Smooth muscle cell (in vitro differentiated cells): ENCODE results near the gene RASGRP3. TPM values are rescaled to one million over a fixed set of nuclear protein-coding genes. Genes with fewer than 3 reads are reported as not detected.

Source experiments
- DNase-seq: peaks from one replicate; lab custom pipeline; 2025; ENCODE audit not compliant: unreplicated experiment; lab: John Stamatoyannopoulos, UW
- H2AFZ ChIP-seq: fragments of 200-600 bp; sonication (generic); 2 replicates; pipeline ENCODE4 v1.6.0; 2016; ENCODE audit warnings: antibody characterized with exemption, low read depth, mild to moderate bottlenecking
- H3F3A ChIP-seq: fragments of 200-600 bp; sonication (generic); 2 replicates; pipeline ENCODE4 v1.6.0; 2017; ENCODE audit warnings: antibody characterized with exemption, low read depth
- H3K27ac ChIP-seq: fragments of 200-600 bp; sonication (generic); 2 replicates; pipeline ENCODE4 v1.5.1; 2016; ENCODE audit warnings: low read depth, mild to moderate bottlenecking
- H3K27me3 ChIP-seq: fragments of 200-600 bp; sonication (generic); 2 replicates; pipeline ENCODE4 v1.6.1; 2016; ENCODE audit warnings: low read depth, mild to moderate bottlenecking
- H3K36me3 ChIP-seq: fragments of 200-600 bp; sonication (generic); 2 replicates; pipeline ENCODE4 v1.5.1; 2016; ENCODE audit warnings: low read depth
- H3K4me1 ChIP-seq: fragments of 200-600 bp; sonication (generic); 2 replicates; pipeline ENCODE4 v1.5.1; 2016; ENCODE audit warnings: low read depth
- H3K4me2 ChIP-seq: fragments of 200-600 bp; sonication (generic); 2 replicates; pipeline ENCODE4 v1.6.0; 2016; ENCODE audit warnings: mild to moderate bottlenecking
- H3K4me3 ChIP-seq: fragments of 200-600 bp; sonication (generic); 2 replicates; pipeline ENCODE4 v1.5.1; 2016; ENCODE audit warnings: mild to moderate bottlenecking
- H3K79me2 ChIP-seq: fragments of 200-600 bp; sonication (generic); 2 replicates; pipeline ENCODE4 v1.6.0; 2016; ENCODE audit warnings: low read depth, mild to moderate bottlenecking
- H3K9ac ChIP-seq: fragments of 200-600 bp; sonication (generic); 2 replicates; pipeline ENCODE4 v1.6.0; 2016; ENCODE audit warnings: low read depth
- H3K9me3 ChIP-seq: fragments of 200-600 bp; sonication (generic); replicated peaks from 2 replicates; pipeline ENCODE4 v1.5.1; 2016; ENCODE audit warnings: low read depth
- H4K20me1 ChIP-seq: fragments of 200-600 bp; sonication (generic); 2 replicates; pipeline ENCODE4 v1.6.0; 2016; ENCODE audit warnings: low read depth
- CTCF ChIP-seq: fragments of 200-600 bp; sonication (generic); IDR thresholded peaks from 2 replicates; pipeline ENCODE4 v1.5.1; 2017; ENCODE audit warnings: borderline replicate concordance, mild to moderate bottlenecking, antibody characterized with exemption; ENCODE audit not compliant: insufficient read depth, poor library complexity, severe bottlenecking
- WGBS: methylation state at CpG from one replicate; pipeline ENCODE4 v1.1.7; 2016; ENCODE audit warnings: low lambda C conversion rate; 5-methylcytosine and 5-hydroxymethylcytosine counted together
- polyA plus RNA-seq: library from polyadenylated mRNA; unstranded; fragments of >200 nt; fragmentation: Nextera tagmentation; extraction: Ambion mirVana; gene quantifications from 2 replicates; pipeline ENCODE4 v1.2.1, GENCODE V29; 2016
- total RNA-seq: library from RNA; depleted of rRNA; stranded (reverse); fragments of >200 nt; gene quantifications from 2 replicates; pipeline ENCODE4 v1.2.3, GENCODE V29; 2014

RASGRP3 gene
- total and polyA plus RNA-seq, 2 experiments from 2014 or later = 0.10 to 0.31 TPM

GRCh38 chr2:33518200-33518599 lies 41.8 kb downstream of the RASGRP3 start:
- WGBS = 92% methylated on average over 2 of the region's 2 CpGs
- Histone ChIP-seq H3K27me3 (no peaks in the 10 kb centered on the region), H3K27ac (no peak overlapping the region), H3K9me3 (no peaks in the 10 kb centered on the region), H2AFZ (no peak overlapping the region), H3K79me2 (no peaks in the 10 kb centered on the region), H3K4me3 (no peak overlapping the region), H3K36me3 (no peaks in the 10 kb centered on the region), H3K4me2 (no peak overlapping the region), H3K4me1 (no peaks in the 10 kb centered on the region), H3F3A (no peaks in the 10 kb centered on the region), H3K9ac (no peak overlapping the region), H4K20me1 (no peaks in the 10 kb centered on the region)
- DNase-seq = no peak
- no peak for TF ChIP-seq CTCF

- Histone ChIP-seq H3K9ac (no peak overlapping the region), H3K27ac (peak overlapping the region; percentile 15), H3F3A (no peaks in the 10 kb centered on the region), H2AFZ (no peak overlapping the region), H3K36me3 (no peaks in the 10 kb centered on the region), H3K4me2 (no peak overlapping the region), H3K9me3 (no peaks in the 10 kb centered on the region), H3K27me3 (no peaks in the 10 kb centered on the region), H4K20me1 (no peaks in the 10 kb centered on the region), H3K79me2 (no peaks in the 10 kb centered on the region), H3K4me1 (no peaks in the 10 kb centered on the region), H3K4me3 (no peak overlapping the region)
- DNase-seq = no peak
- no peak for TF ChIP-seq CTCF
- WGBS = 90% methylated on average over 1 of the region's 1 CpG
These were observed 42.5 kb downstream of the RASGRP3 start for GRCh38 chr2:33518929-33519328.

GRCh38 chr2:33521791-33522281 lies 45.4 kb downstream of the RASGRP3 start:
- no peak overlapping the region for H3K27ac ChIP-seq
- H3K4me1 ChIP-seq = no peaks in the 10 kb centered on the region
- no peaks in the 10 kb centered on the region for H4K20me1 ChIP-seq
- H3K36me3 ChIP-seq = no peaks in the 10 kb centered on the region
- no peak overlapping the region for H3K9ac ChIP-seq
- no peaks in the 10 kb centered on the region for H3F3A ChIP-seq
- no peak overlapping the region for H3K4me2 ChIP-seq
- no peaks in the 10 kb centered on the region for H3K79me2 ChIP-seq
- no peak overlapping the region for H2AFZ ChIP-seq
- 50% methylated on average over 1 of the region's 1 CpG for WGBS
- no peaks in the 10 kb centered on the region for H3K9me3 ChIP-seq
- H3K27me3 ChIP-seq = no peaks in the 10 kb centered on the region
- no peak for TF ChIP-seq CTCF
- H3K4me3 ChIP-seq = no peak overlapping the region
- DNase-seq = no peak

- H3K9me3 ChIP-seq = no peaks in the 10 kb centered on the region
- no peaks in the 10 kb centered on the region for H3K36me3 ChIP-seq
- no peaks in the 10 kb centered on the region for H3K4me1 ChIP-seq
- WGBS = 91% methylated on average over 4 of the region's 4 CpGs
- H3K9ac ChIP-seq = no peak overlapping the region
- no peaks in the 10 kb centered on the region for H3F3A ChIP-seq
- H3K4me3 ChIP-seq = no peak overlapping the region
- TF ChIP-seq CTCF = no peak
- H4K20me1 ChIP-seq = no peaks in the 10 kb centered on the region
- no peaks in the 10 kb centered on the region for H3K27me3 ChIP-seq
- no peak overlapping the region for H3K27ac ChIP-seq
- no peak overlapping the region for H2AFZ ChIP-seq
- H3K4me2 ChIP-seq = no peak overlapping the region
- no peak for DNase-seq
- H3K79me2 ChIP-seq = no peaks in the 10 kb centered on the region
These were observed 46.1 kb downstream of the RASGRP3 start for GRCh38 chr2:33522576-33522975.
